Stomach (tissue), 4 donors: ENCODE measurements around the gene C8B.

Experiments
- CTCF ChIP-seq, 7 experiments: fragments of 450-650 bp in 4 of 7; fragments of 200-600 bp in 3 of 7; sonication (generic) in 3 of 7; IDR thresholded peaks; one replicate each; pipeline ENCODE4 v1.5.1; 2016 to 2019; ENCODE audit warnings: antibody characterized with exemption in 7 of 7, control low read depth in 2 of 7, mild to moderate bottlenecking in 1 of 7
- POLR2A ChIP-seq, 4 donors: fragments of 450-650 bp; IDR thresholded peaks; one replicate each; pipeline ENCODE4 v1.6.1; 2016; ENCODE audit warnings: antibody characterized with exemption in 4 of 4, control low read depth in 2 of 4, mild to moderate bottlenecking in 1 of 4, moderate library complexity in 1 of 4
- POLR2AphosphoS5 ChIP-seq, 3 donors: sonication (generic); formaldehyde crosslinking; IDR thresholded peaks; one replicate each; pipeline ENCODE4 v1.6.1; 2016; ENCODE audit warnings: antibody characterized with exemption in 3 of 3

- TF ChIP-seq POLR2A (IDR thresholded peaks at IDR 0.05) (no peak), POLR2AphosphoS5 (IDR thresholded peaks at IDR 0.05) (no peak), CTCF (IDR thresholded peaks at IDR 0.05) (no peak)
These were observed 43.7 kb downstream of the C8B start for GRCh38 chr1:56922070-56922469.
